Small intestine (tissue), 7 donors: Measurements from ENCODE around the gene ETV5. TPM values are rescaled to one million over a fixed set of nuclear protein-coding genes. Genes with fewer than 3 reads are reported as not detected.

ENCODE experiments used
- DNase-seq, 2 donors: peaks; one replicate each; pipeline versions ENCODE4 v3.0.0 to v3.0.0-alpha.2; 2013
- FAIRE-seq: peaks from 2 replicates; lab custom pipeline; 2012; peaks lifted over from hg19 to GRCh38; lab: Jason Lieb, UNC
- H3K27ac ChIP-seq, 3 donors: one replicate each; pipeline ENCODE4 v1.5.1; 2013; ENCODE audit warnings: low read length in 2 of 3, mild to moderate bottlenecking in 2 of 3, control low read depth in 1 of 3, inconsistent platforms in 1 of 3, low read depth in 1 of 3, moderate library complexity in 1 of 3
- H3K27me3 ChIP-seq, 3 donors: one replicate each; pipeline ENCODE4 v1.6.1; 2013; ENCODE audit warnings: low read length in 3 of 3, inconsistent platforms in 1 of 3; ENCODE audit not compliant: control insufficient read depth in 3 of 3, insufficient read depth in 3 of 3
- H3K36me3 ChIP-seq, 3 donors: one replicate each; pipeline ENCODE4 v1.6.1; 2013; ENCODE audit warnings: low read length in 3 of 3, inconsistent platforms in 1 of 3, low read depth in 1 of 3, mild to moderate bottlenecking in 1 of 3, moderate library complexity in 1 of 3; ENCODE audit not compliant: control insufficient read depth in 3 of 3, insufficient read depth in 2 of 3
- H3K4me1 ChIP-seq, 3 donors: one replicate each; pipeline ENCODE4 v1.6.1; 2013; ENCODE audit warnings: low read length in 2 of 3, inconsistent platforms in 1 of 3, low read depth in 1 of 3, mild to moderate bottlenecking in 1 of 3, moderate library complexity in 1 of 3; ENCODE audit not compliant: control insufficient read depth in 3 of 3, insufficient read depth in 2 of 3
- H3K4me3 ChIP-seq, 3 donors: one replicate each; pipeline ENCODE4 v1.5.1; 2013; ENCODE audit warnings: low read length in 3 of 3, control low read depth in 1 of 3, inconsistent platforms in 1 of 3, low read depth in 1 of 3, mild to moderate bottlenecking in 1 of 3, moderate library complexity in 1 of 3
- H3K9me3 ChIP-seq, 2 donors: one replicate each; pipeline ENCODE4 v1.6.1; 2013; ENCODE audit warnings: low read depth in 1 of 2, low read length in 1 of 2; ENCODE audit not compliant: control insufficient read depth in 2 of 2, insufficient read depth in 1 of 2
- WGBS, 3 donors: extraction: QIAGEN DNeasy Blood & Tissue Kit; methylation state at CpG; one replicate each; pipeline ENCODE4 v1.1.7; 2013; 5-methylcytosine and 5-hydroxymethylcytosine counted together
- polyA plus RNA-seq, 4 donors: library from polyadenylated mRNA; stranded (reverse) in 3 of 4; unstranded in 1 of 4; fragments of 200-250 nt in 3 of 4; fragments of 120-200 nt in 1 of 4; gene quantifications; one replicate each; pipeline versions ENCODE4 v1.2.1 to v1.2.3, GENCODE V29; 2013
- donor health status: healthy with polysubstance abuse.
- donor health status: control.
- donor health status: control.
- donor health status: Bipolar disorder and iron deficiency.
- donor health status: healthy.

ETV5 gene
- polyA plus RNA-seq, 4 donors = 0.45 to 4.4 (median 3.3) TPM

- Histone ChIP-seq H3K4me1 (no peaks in the 10 kb centered on the region), H3K4me3 (no peak overlapping the region), H3K9me3 (no peaks in the 10 kb centered on the region), H3K27me3 (peaks cover 0 to 2% (median 0%) of the 10 kb centered on the region in 3 donors), H3K27ac (no peak overlapping the region), H3K36me3 (no peaks in the 10 kb centered on the region)
- no peak for FAIRE-seq
- 80 to 93% (median 86%) methylated on average over 5 of the region's 5 CpGs for WGBS, 3 donors
- DNase-seq = no peak
Observed at GRCh38 chr3:186118692-186119091, 9.8 kb upstream of the ETV5 start.

GRCh38 chr3:186117521-186118134, 8.7 kb upstream of the ETV5 start:
- Histone ChIP-seq H3K36me3 (no peaks in the 10 kb centered on the region), H3K9me3 (no peaks in the 10 kb centered on the region), H3K4me1 (no peaks in the 10 kb centered on the region), H3K27ac (no peak overlapping the region), H3K4me3 (no peak overlapping the region), H3K27me3 (peaks cover 0 to 2% (median 0%) of the 10 kb centered on the region in 3 donors)
- 68 to 82% (median 68%) methylated on average over 3 of the region's 3 CpGs for WGBS, 3 donors
- no peak for FAIRE-seq
- DNase-seq = no peak

GRCh38 chr3:186115239-186115996, 6.5 kb upstream of the ETV5 start:
- DNase-seq = no peak
- WGBS, 3 donors = 92 to 93% (median 92%) methylated on average over 15 of the region's 15 CpGs
- H3K4me1 ChIP-seq = peaks cover 0 to 8% (median 5%) of the 10 kb centered on the region in 3 donors
- H3K27ac ChIP-seq = no peak overlapping the region
- no peaks in the 10 kb centered on the region for H3K36me3 ChIP-seq
- no peak overlapping the region for H3K4me3 ChIP-seq
- H3K9me3 ChIP-seq = no peaks in the 10 kb centered on the region
- no peak for FAIRE-seq
- peaks cover 0 to 12% (median 5%) of the 10 kb centered on the region in 3 donors for H3K27me3 ChIP-seq

GRCh38 chr3:186110975-186111974, 2.4 kb upstream of the ETV5 start:
- FAIRE-seq = no peak
- Histone ChIP-seq H3K27ac (no peak overlapping the region), H3K4me1 (peaks cover 2 to 18% (median 5%) of the 10 kb centered on the region in 3 donors), H3K4me3 (no peak overlapping the region), H3K27me3 (peaks cover 0 to 16% (median 8%) of the 10 kb centered on the region in 3 donors), H3K9me3 (no peaks in the 10 kb centered on the region), H3K36me3 (no peaks in the 10 kb centered on the region)
- peak in 1 of 2 donors; percentile 32 for DNase-seq
- whole genome bisulfite sequencing, 3 donors = 43 to 48% (median 44%) methylated on average over 12 of the region's 12 CpGs

- peak overlapping the region in 2 of 3 donors; percentile 47 to 67 for H3K4me3 ChIP-seq
- peaks cover 2 to 18% (median 5%) of the 10 kb centered on the region in 3 donors for H3K4me1 ChIP-seq
- 2 to 5% (median 5%) methylated on average over 35 of the region's 35 CpGs for WGBS, 3 donors
- peak in 1 of 2 donors; percentile 46 for DNase-seq
- no peak for FAIRE-seq
- peaks cover 0 to 16% (median 8%) of the 10 kb centered on the region in 3 donors for H3K27me3 ChIP-seq
- H3K9me3 ChIP-seq = no peaks in the 10 kb centered on the region
- peak overlapping the region in 2 of 3 donors; percentile 50 to 88 for H3K27ac ChIP-seq
- H3K36me3 ChIP-seq = no peaks in the 10 kb centered on the region
Observed at GRCh38 chr3:186109897-186110803, 1.3 kb upstream of the ETV5 start.

GRCh38 chr3:186108106-186108940, 566 bp downstream of the ETV5 start:
- H3K36me3 ChIP-seq = no peaks in the 10 kb centered on the region
- H3K4me3 ChIP-seq = peak overlapping the region; percentile 45 to 67 (median 60)
- FAIRE-seq (no peak), DNase-seq (peak in 1 of 2 donors; percentile 61)
- H3K9me3 ChIP-seq = no peaks in the 10 kb centered on the region
- peak overlapping the region in 2 of 3 donors; percentile 57 to 74 for H3K27ac ChIP-seq
- peaks cover 2 to 18% (median 5%) of the 10 kb centered on the region in 3 donors for H3K4me1 ChIP-seq
- WGBS, 3 donors = 1% methylated on average over 61 to 69 of the region's 69 CpGs
- peaks cover 0 to 14% (median 8%) of the 10 kb centered on the region in 3 donors for H3K27me3 ChIP-seq
